OCI-LY7 (cell line): ENCODE data around the gene ALG14.

Experiments used
- CTCF ChIP-seq: fragments of 200-600 bp; sonication (generic); conservative IDR thresholded peaks from 2 replicates; pipeline ENCODE4 v1.5.1; 2014; ENCODE audit warnings: mild to moderate bottlenecking, antibody characterized with exemption, low read length, moderate library complexity, mixed read lengths
- EZH2phosphoT487 ChIP-seq: fragments of 200-600 bp; sonication (generic); IDR thresholded peaks from 2 replicates; pipeline ENCODE4 v1.6.1; 2018; ENCODE audit warnings: low read depth, borderline replicate concordance, mild to moderate bottlenecking, mixed run types, antibody characterized with exemption, low read length, moderate library complexity, mixed read lengths

- TF ChIP-seq CTCF (no peak), EZH2phosphoT487 (no peak)
Observed at GRCh38 chr1:95094923-95095322, 22.2 kb upstream of the ALG14 start.
